B cell (primary cell): ENCODE data around the gene SAMM50. TPM values are rescaled to one million over a fixed set of nuclear protein-coding genes. Genes with fewer than 3 reads are reported as not detected.
A peak's percentile ranks its signal among the peaks of the same experiment; 100 is the strongest.

Experiments used
- ATAC-seq: fragments of 200-7000 bp; cut with Tn5 transposase; one replicate; pipeline ENCODE4 v1.10.0; 2021; ENCODE audit warnings: low read depth, mild to moderate bottlenecking, moderate number of reproducible peaks, moderate library complexity
- CTCF ChIA-PET: fragments of 350-600 bp; sonication (Branson Sonifier 250); formaldehyde crosslinking; loops from one replicate; lab custom pipeline; 2021; ENCODE audit warnings: antibody characterized with exemption, inconsistent platforms; lab: Charles Lee
- POLR2A ChIA-PET: fragments of 350-600 bp; sonication (Branson Sonifier 250); formaldehyde crosslinking; loops from one replicate; lab custom pipeline; 2021; ENCODE audit warnings: antibody characterized with exemption; lab: Charles Lee
- DNase-seq: peaks from one replicate; pipeline ENCODE4 v3.0.0; 2013
- H2AFZ ChIP-seq: 2 replicates; pipeline ENCODE4 v1.6.1; 2012; ENCODE audit warnings: mild to moderate bottlenecking, low read depth, low read length; ENCODE audit not compliant: insufficient read depth, poor library complexity, severe bottlenecking
- H3K27ac ChIP-seq, 2 donors: 1 replicate in 1 of 2; 2 replicates in 1 of 2; pipeline ENCODE4 v1.5.1; 2012 to 2013; ENCODE audit warnings: low read length in 2 of 2, mild to moderate bottlenecking in 2 of 2, moderate library complexity in 1 of 2
- H3K27me3 ChIP-seq, 4 experiments: fragments of 200-600 bp in 1 of 4; sonication (generic) in 1 of 4; replicated peaks in 1 of 4; 1 replicate in 2 of 4; 2 replicates in 2 of 4; pipeline versions ENCODE4 v1.6.1 to v1.7.0; 2013 to 2016; ENCODE audit warnings: low read length in 3 of 4, mild to moderate bottlenecking in 2 of 4, mixed read lengths in 1 of 4, moderate library complexity in 1 of 4; ENCODE audit not compliant: insufficient read depth in 4 of 4, control insufficient read depth in 3 of 4; ENCODE audit errors: control extremely low read depth in 1 of 4
- H3K36me3 ChIP-seq, 2 experiments: replicated peaks in 1 of 2; 1 replicate in 1 of 2; 2 replicates in 1 of 2; pipeline versions ENCODE4 v1.6.1 to v1.7.1; 2013; ENCODE audit warnings: low read length in 1 of 2; ENCODE audit not compliant: insufficient read depth in 2 of 2, control insufficient read depth in 1 of 2; ENCODE audit errors: control extremely low read depth in 1 of 2, extremely low read depth in 1 of 2
- H3K4me1 ChIP-seq, 2 donors: fragments of 200-600 bp in 1 of 2; sonication (generic) in 1 of 2; 1 replicate in 1 of 2; 2 replicates in 1 of 2; pipeline versions ENCODE4 v1.5.1 to v1.6.1; 2013 to 2017; ENCODE audit warnings: low read length in 2 of 2; ENCODE audit not compliant: control insufficient read depth in 2 of 2, insufficient read depth in 2 of 2
- H3K4me2 ChIP-seq: replicated peaks from 2 replicates; pipeline ENCODE3; 2012; ENCODE audit warnings: mild to moderate bottlenecking, low read depth, low read length; ENCODE audit not compliant: poor library complexity, severe bottlenecking
- H3K4me3 ChIP-seq, 5 experiments: fragments of 200-600 bp in 1 of 5; sonication (generic) in 1 of 5; 1 replicate in 3 of 5; 2 replicates in 2 of 5; pipeline versions ENCODE4 v1.5.1 to v1.7.0; 2011 to 2016; ENCODE audit warnings: low read length in 4 of 5, mild to moderate bottlenecking in 4 of 5, low read depth in 2 of 5, control low read depth in 1 of 5, moderate library complexity in 1 of 5; ENCODE audit not compliant: insufficient read depth in 1 of 5; ENCODE audit errors: control extremely low read depth in 1 of 5, extremely low read depth in 1 of 5
- H3K79me2 ChIP-seq: fragments of 200-600 bp; sonication (generic); one replicate; pipeline ENCODE4 v1.6.0; 2016; ENCODE audit warnings: low read length; ENCODE audit not compliant: control insufficient read depth, insufficient read depth
- H3K9ac ChIP-seq: fragments of 200-600 bp; sonication (generic); 2 replicates; pipeline ENCODE4 v1.6.1; 2017; ENCODE audit warnings: mild to moderate bottlenecking, low read length, moderate library complexity
- H3K9me3 ChIP-seq, 3 donors: one replicate each; pipeline versions ENCODE4 v1.6.1 to v1.7.1; 2013; ENCODE audit warnings: low read length in 2 of 3; ENCODE audit not compliant: control insufficient read depth in 2 of 3, insufficient read depth in 1 of 3; ENCODE audit errors: control extremely low read depth in 1 of 3
- H4K20me1 ChIP-seq: 2 replicates; pipeline ENCODE4 v1.6.0; 2012; ENCODE audit warnings: mild to moderate bottlenecking, low read length; ENCODE audit not compliant: insufficient read depth, control insufficient read depth, poor library complexity, severe bottlenecking
- H3K27ac Mint-ChIP-seq: one replicate; pipeline ENCODE4 v1.8.0; 2021; ENCODE audit warnings: mixed read lengths
- H3K27me3 Mint-ChIP-seq: one replicate; pipeline ENCODE4 v1.8.0; 2021; ENCODE audit warnings: mixed read lengths
- H3K4me1 Mint-ChIP-seq: one replicate; pipeline ENCODE4 v1.8.0; 2021; ENCODE audit warnings: mixed read lengths
- H3K4me3 Mint-ChIP-seq: one replicate; pipeline ENCODE4 v1.8.0; 2021; ENCODE audit warnings: mixed read lengths
- H3K9me3 Mint-ChIP-seq: one replicate; pipeline ENCODE4 v1.8.0; 2022; ENCODE audit warnings: mixed read lengths; ENCODE audit not compliant: insufficient read depth
- EZH2 ChIP-seq: IDR thresholded peaks from 2 replicates; pipeline ENCODE4 v1.6.1; 2012; ENCODE audit warnings: borderline replicate concordance, low read depth, mild to moderate bottlenecking, moderate library complexity, low read length; ENCODE audit not compliant: insufficient read depth, poor library complexity, severe bottlenecking
- WGBS: methylation state at CpG from one replicate; pipeline ENCODE4 v1.1.5; 2013; ENCODE audit warnings: missing lambda C conversion rate; ENCODE audit not compliant: insufficient coverage; 5-methylcytosine and 5-hydroxymethylcytosine counted together
- intact Hi-C: fragments of 100-400 bp; cut with micrococcal nuclease; formaldehyde crosslinking; loops from one replicate; pipeline ENCODE4 v1.10.0; 2022
- polyA plus RNA-seq: library from polyadenylated mRNA; depleted of rRNA; stranded (reverse); fragments of >200 nt; gene quantifications from 2 replicates; pipeline ENCODE4 v1.2.3, GENCODE V29; 2012
- total RNA-seq, 2 donors: library from RNA; stranded (reverse); fragments of 120-200 nt in 1 of 2; gene quantifications; 1 replicate in 1 of 2; 2 replicates in 1 of 2; pipeline versions ENCODE4 v1.2.3 to v1.2.4, GENCODE V29; 2013 to 2022
- TF ChIP-seq, protein P1 (sequence below): fragments of 200-600 bp; IDR thresholded peaks from one replicate; pipeline ENCODE4 v1.8.0; 2022; ENCODE audit warnings: antibody characterized with exemption, mild to moderate bottlenecking

The SAMM50 gene
- total and polyA plus RNA-seq, 2 donors (not counting 1 experiment from before 2014, with no cell fraction given) = 18.8 to 43.2 TPM

DNA sequence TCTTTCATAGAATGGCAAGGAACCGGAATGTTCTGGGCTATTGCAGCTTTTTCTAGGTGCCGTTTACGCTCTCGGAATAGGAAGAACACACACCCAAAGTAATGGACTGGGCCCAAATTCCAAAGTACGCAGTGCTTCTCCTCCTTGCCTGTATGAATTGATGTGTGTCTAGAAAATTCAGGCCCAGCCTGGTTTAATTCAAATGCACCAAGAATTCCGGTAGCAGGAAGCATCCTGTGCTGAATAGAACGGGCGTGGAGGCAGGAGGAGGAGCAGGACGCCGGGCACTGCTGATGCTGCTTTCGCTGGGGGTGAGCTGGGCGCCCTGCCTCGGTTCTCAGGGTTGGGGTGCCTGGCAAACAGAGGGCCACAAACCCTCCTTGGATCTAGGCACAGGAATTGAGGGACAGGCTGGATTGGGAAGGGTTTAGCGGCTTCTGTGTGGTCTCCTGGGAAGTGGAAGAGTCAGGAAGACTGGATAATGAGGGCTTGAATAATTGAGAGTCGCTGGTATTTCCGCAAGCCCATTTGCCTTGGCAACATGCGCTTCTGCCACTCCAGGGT is 70.9 kb downstream of the SAMM50 start:
- intact Hi-C loops = loop anchor here (2.0 kb wide), 1 partner anchor 17 kb away; no protein-coding TSS in a partner anchor
- peaks cover 70% of the 10 kb centered on the region for H3K4me1 Mint-ChIP-seq

More for the DNA sequence above, 70.9 kb downstream of the SAMM50 start:
- Histone ChIP-seq H3K4me1 (peaks cover 58 to 70% of the 10 kb centered on the region in 2 donors), H3K27me3 (no peaks in the 10 kb centered on the region), H3K27ac (peak overlapping the region; percentile 99 to 100), H3K79me2 (peaks cover 51% of the 10 kb centered on the region), H2AFZ (peak overlapping the region; percentile 5), H3K4me2 (peak overlapping the region; percentile 99), H4K20me1 (peaks cover 11% of the 10 kb centered on the region), H3K9me3 (no peaks in the 10 kb centered on the region), H3K36me3 (no peaks in the 10 kb centered on the region), H3K4me3 (peak overlapping the region in 4 of 5 experiments; percentile 56 to 75 (median 68)), H3K9ac (peak overlapping the region; percentile 76)
- Mint-ChIP-seq H3K27ac (peak overlapping the region; percentile 97), H3K9me3 (no peaks in the 10 kb centered on the region), H3K27me3 (no peaks in the 10 kb centered on the region), H3K4me3 (peak overlapping the region; percentile 92)
- ATAC-seq = no peak
- TF ChIP-seq, protein P1, sequence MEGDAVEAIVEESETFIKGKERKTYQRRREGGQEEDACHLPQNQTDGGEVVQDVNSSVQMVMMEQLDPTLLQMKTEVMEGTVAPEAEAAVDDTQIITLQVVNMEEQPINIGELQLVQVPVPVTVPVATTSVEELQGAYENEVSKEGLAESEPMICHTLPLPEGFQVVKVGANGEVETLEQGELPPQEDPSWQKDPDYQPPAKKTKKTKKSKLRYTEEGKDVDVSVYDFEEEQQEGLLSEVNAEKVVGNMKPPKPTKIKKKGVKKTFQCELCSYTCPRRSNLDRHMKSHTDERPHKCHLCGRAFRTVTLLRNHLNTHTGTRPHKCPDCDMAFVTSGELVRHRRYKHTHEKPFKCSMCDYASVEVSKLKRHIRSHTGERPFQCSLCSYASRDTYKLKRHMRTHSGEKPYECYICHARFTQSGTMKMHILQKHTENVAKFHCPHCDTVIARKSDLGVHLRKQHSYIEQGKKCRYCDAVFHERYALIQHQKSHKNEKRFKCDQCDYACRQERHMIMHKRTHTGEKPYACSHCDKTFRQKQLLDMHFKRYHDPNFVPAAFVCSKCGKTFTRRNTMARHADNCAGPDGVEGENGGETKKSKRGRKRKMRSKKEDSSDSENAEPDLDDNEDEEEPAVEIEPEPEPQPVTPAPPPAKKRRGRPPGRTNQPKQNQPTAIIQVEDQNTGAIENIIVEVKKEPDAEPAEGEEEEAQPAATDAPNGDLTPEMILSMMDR = no peak
- TF ChIP-seq EZH2 = no peak
- ChIA-PET POLR2A (interaction anchor here (0.5 to 2.0 kb wide), 8 partner anchors 8 to 156 kb away, joined by 3 to 11 read pairs (median 5); partner anchors contain the start of gene PARVG), CTCF (interaction anchor here (1.0 to 1.9 kb wide), 6 partner anchors 13 to 59 kb away, joined by 3 to 29 read pairs (median 4); no protein-coding TSS in a partner anchor)
- DNase-seq = no peak
- 83% methylated on average over 17 of the region's 17 CpGs for WGBS
